ENCODE data around the gene BCAR1.
"Not testable (repeated sequence)": the region's sequence is repeated elsewhere in the genome, so short reads cannot be mapped to it uniquely, and the experiment has no call there.

The BCAR1 gene

GRCh38 chr16:75219088-75219487 is 32.3 kb downstream of the BCAR1 start:
- no peak for TF ChIP-seq JUND (IDR thresholded peaks at IDR 0.05; ENCODE audit: low read depth)
- no peak for DNase-seq (ENCODE audit: low read depth in 1 of 2, low spot score in 1 of 2)
- in situ Hi-C loops (cut with HindIII; ENCODE audit: low pct_unique_long_range_greater_than_20kb, low sequenced_read_pairs) = no loop called here

- in situ Hi-C loops (cut with HindIII; ENCODE audit: low pct_unique_long_range_greater_than_20kb, low sequenced_read_pairs) = no loop called here
- no peak for DNase-seq (ENCODE audit: low read depth in 1 of 2, low spot score in 1 of 2)
- no peak for TF ChIP-seq JUND (IDR thresholded peaks at IDR 0.05; ENCODE audit: low read depth)
Observed at GRCh38 chr16:75218256-75219076, 33.0 kb downstream of the BCAR1 start, which contains the start of gene CTRB1. Gene CTRB1 (plus strand): TSS chr16:75218988. CDS start chr16:75219008, 20 bp downstream.

GRCh38 chr16:75217389-75217851 is 34.0 kb downstream of the BCAR1 start:
- in situ Hi-C loops (cut with HindIII; ENCODE audit: low pct_unique_long_range_greater_than_20kb, low sequenced_read_pairs) = no loop called here
- TF ChIP-seq JUND (IDR thresholded peaks at IDR 0.05; ENCODE audit: low read depth) = no peak
- no peak for DNase-seq (ENCODE audit: low read depth in 1 of 2, low spot score in 1 of 2)

- in situ Hi-C loops (cut with HindIII; ENCODE audit: low pct_unique_long_range_greater_than_20kb, low sequenced_read_pairs) = no loop called here
- no peak for TF ChIP-seq JUND (IDR thresholded peaks at IDR 0.05; ENCODE audit: low read depth)
- DNase-seq (ENCODE audit: low read depth in 1 of 2, low spot score in 1 of 2) = no peak
Observed at GRCh38 chr16:75216576-75216975, 34.8 kb downstream of the BCAR1 start.

GRCh38 chr16:75216127-75216526 is 35.3 kb downstream of the BCAR1 start:
- TF ChIP-seq JUND (IDR thresholded peaks at IDR 0.05; ENCODE audit: low read depth) = no peak
- in situ Hi-C loops (cut with HindIII; ENCODE audit: low pct_unique_long_range_greater_than_20kb, low sequenced_read_pairs) = no loop called here
- DNase-seq (ENCODE audit: low read depth in 1 of 2, low spot score in 1 of 2) = no peak

GRCh38 chr16:75211286-75211685 is 40.1 kb downstream of the BCAR1 start:
- in situ Hi-C loops (cut with HindIII; ENCODE audit: low pct_unique_long_range_greater_than_20kb, low sequenced_read_pairs); DNase-seq (ENCODE audit: low read depth in 1 of 2, low spot score in 1 of 2): not testable (repeated sequence)

- no peak for TF ChIP-seq JUND (IDR thresholded peaks at IDR 0.05; ENCODE audit: low read depth)
- in situ Hi-C loops (cut with HindIII; ENCODE audit: low pct_unique_long_range_greater_than_20kb, low sequenced_read_pairs) = no loop called here
- DNase-seq (ENCODE audit: low read depth in 1 of 2, low spot score in 1 of 2) = no peak
Observed at GRCh38 chr16:75209944-75210343, 41.5 kb downstream of the BCAR1 start.

- in situ Hi-C loops (cut with HindIII; ENCODE audit: low pct_unique_long_range_greater_than_20kb, low sequenced_read_pairs); DNase-seq (ENCODE audit: low read depth in 1 of 2, low spot score in 1 of 2): not testable (repeated sequence)
Observed at GRCh38 chr16:75209514-75209913, 41.9 kb downstream of the BCAR1 start.

GRCh38 chr16:75208861-75209505 is 42.4 kb downstream of the BCAR1 start:
- no peak for DNase-seq (ENCODE audit: low read depth in 1 of 2, low spot score in 1 of 2)
- TF ChIP-seq JUND (IDR thresholded peaks at IDR 0.05; ENCODE audit: low read depth) = no peak
- in situ Hi-C loops (cut with HindIII; ENCODE audit: low pct_unique_long_range_greater_than_20kb, low sequenced_read_pairs) = no loop called here

- no peak for DNase-seq (ENCODE audit: low read depth in 1 of 2, low spot score in 1 of 2)
- in situ Hi-C loops (cut with HindIII; ENCODE audit: low pct_unique_long_range_greater_than_20kb, low sequenced_read_pairs) = no loop called here
- TF ChIP-seq JUND (IDR thresholded peaks at IDR 0.05; ENCODE audit: low read depth) = no peak
Observed at GRCh38 chr16:75208242-75208825, 43.1 kb downstream of the BCAR1 start.

- no peak for TF ChIP-seq JUND (IDR thresholded peaks at IDR 0.05; ENCODE audit: low read depth)
- DNase-seq (ENCODE audit: low read depth in 1 of 2, low spot score in 1 of 2) = no peak
- in situ Hi-C loops (cut with HindIII; ENCODE audit: low pct_unique_long_range_greater_than_20kb, low sequenced_read_pairs) = no loop called here
Observed at GRCh38 chr16:75207831-75208230, 43.6 kb downstream of the BCAR1 start.

GRCh38 chr16:75206749-75207451 is 44.5 kb downstream of the BCAR1 start, which contains the start of gene CTRB2:
Gene CTRB2 (minus strand): TSS chr16:75207161. CDS start chr16:75207141, 20 bp downstream.
- no peak for TF ChIP-seq JUND (IDR thresholded peaks at IDR 0.05; ENCODE audit: low read depth)
- in situ Hi-C loops (cut with HindIII; ENCODE audit: low pct_unique_long_range_greater_than_20kb, low sequenced_read_pairs) = no loop called here
- no peak for DNase-seq (ENCODE audit: low read depth in 1 of 2, low spot score in 1 of 2)

- DNase-seq (ENCODE audit: low read depth in 1 of 2, low spot score in 1 of 2); in situ Hi-C loops (cut with HindIII; ENCODE audit: low pct_unique_long_range_greater_than_20kb, low sequenced_read_pairs): not testable (repeated sequence)
Observed at GRCh38 chr16:75205961-75206748, 45.3 kb downstream of the BCAR1 start.

GRCh38 chr16:75205438-75205837 is 46.0 kb downstream of the BCAR1 start:
- in situ Hi-C loops (cut with HindIII; ENCODE audit: low pct_unique_long_range_greater_than_20kb, low sequenced_read_pairs) = not testable (repeated sequence)

GRCh38 chr16:75204905-75205304 is 46.5 kb downstream of the BCAR1 start:
- DNase-seq (ENCODE audit: low read depth in 1 of 2, low spot score in 1 of 2); in situ Hi-C loops (cut with HindIII; ENCODE audit: low pct_unique_long_range_greater_than_20kb, low sequenced_read_pairs): not testable (repeated sequence)

More at GRCh38 chr16:75205438-75205837, 46.0 kb downstream of the BCAR1 start:
- not testable (repeated sequence) for DNase-seq (ENCODE audit: low read depth in 1 of 2, low spot score in 1 of 2)

All from T47D (cell line).